ENCODE measurements around the gene STAB1. TPM values are rescaled to one million over a fixed set of nuclear protein-coding genes. Genes with fewer than 3 reads are reported as not detected.

STAB1 gene
- total and polyA plus RNA-seq, 3 donors from 2014 or later, result 41.7 to 71.9 (median 58.6) TPM

GRCh38 chr3:52477076-52477795 lies 17.9 kb upstream of the STAB1 start:
- Histone ChIP-seq H3K27ac (peak overlapping the region in 1 of 2 donors; percentile 7), H3K9me3 (no peaks in the 10 kb centered on the region), H3K27me3 (no peaks in the 10 kb centered on the region), H3K4me1 (peaks cover 35% of the 10 kb centered on the region), H3K36me3 (ENCODE audit: low read depth, missing control alignments) (no peaks in the 10 kb centered on the region), H3K4me3 (no peak overlapping the region)
- intact Hi-C loops (cut with DNase I; ENCODE audit: low total_unique reads), result no loop called here
- DNase-seq, result no peak
- WGBS, 2 donors, result 93 to 95% methylated on average over 7 to 16 of the region's 16 CpGs
- no peak for TF ChIP-seq POLR2A (IDR thresholded peaks at IDR 0.05)
- TF ChIP-seq CTCF (IDR thresholded peaks at IDR 0.05), result no peak

- H3K4me1 ChIP-seq, result peaks cover 40% of the 10 kb centered on the region
- no peaks in the 10 kb centered on the region for H3K36me3 ChIP-seq (ENCODE audit: low read depth, missing control alignments)
- no peak for DNase-seq
- TF ChIP-seq CTCF (IDR thresholded peaks at IDR 0.05) (no peak), POLR2A (IDR thresholded peaks at IDR 0.05) (no peak)
- 86 to 94% methylated on average over 3 to 6 of the region's 6 CpGs for WGBS, 2 donors
- peak overlapping the region in 1 of 2 donors; percentile 4 for H3K27ac ChIP-seq
- intact Hi-C loops (cut with DNase I; ENCODE audit: low total_unique reads), result no loop called here
- no peak overlapping the region for H3K4me3 ChIP-seq
- H3K27me3 ChIP-seq, result no peaks in the 10 kb centered on the region
- no peaks in the 10 kb centered on the region for H3K9me3 ChIP-seq
Measured at GRCh38 chr3:52477796-52478095, 17.4 kb upstream of the STAB1 start.

- Histone ChIP-seq H3K4me3 (no peak overlapping the region), H3K27ac (peak overlapping the region; percentile 81 to 85), H3K27me3 (no peaks in the 10 kb centered on the region), H3K36me3 (ENCODE audit: low read depth, missing control alignments) (no peaks in the 10 kb centered on the region), H3K9me3 (no peaks in the 10 kb centered on the region), H3K4me1 (peaks cover 48% of the 10 kb centered on the region)
- no peak for TF ChIP-seq POLR2A (IDR thresholded peaks at IDR 0.05)
- WGBS, 2 donors, result 87 to 91% methylated on average over 7 of the region's 7 CpGs
- intact Hi-C loops (cut with DNase I; ENCODE audit: low total_unique reads), result no loop called here
- DNase-seq, result no peak
Measured at GRCh38 chr3:52479037-52479876, 15.9 kb upstream of the STAB1 start.

- H3K4me3 ChIP-seq, result no peak overlapping the region
- no peaks in the 10 kb centered on the region for H3K27me3 ChIP-seq
- no peak for DNase-seq
- H3K27ac ChIP-seq, result peak overlapping the region; percentile 81 to 85
- intact Hi-C loops (cut with DNase I; ENCODE audit: low total_unique reads), result no loop called here
- H3K36me3 ChIP-seq (ENCODE audit: low read depth, missing control alignments), result no peaks in the 10 kb centered on the region
- WGBS, 2 donors, result 57 to 63% methylated on average over 10 to 16 of the region's 16 CpGs
- H3K4me1 ChIP-seq, result peaks cover 56% of the 10 kb centered on the region
- no peak for TF ChIP-seq CTCF (IDR thresholded peaks at IDR 0.05)
- no peak for TF ChIP-seq POLR2A (IDR thresholded peaks at IDR 0.05)
- H3K9me3 ChIP-seq, result no peaks in the 10 kb centered on the region
Measured at GRCh38 chr3:52479877-52480575, 15.1 kb upstream of the STAB1 start.

Data from testis (tissue), 3 donors.